ENCODE measurements around the gene LRP11.
"Not testable (repeated sequence)": the region's sequence is repeated elsewhere in the genome, so short reads cannot be mapped to it uniquely, and the experiment has no call there.

Gene LRP11

GRCh38 chr6:149846321-149846720 is 17.8 kb downstream of the LRP11 start:
- no peak for ATAC-seq

DNA sequence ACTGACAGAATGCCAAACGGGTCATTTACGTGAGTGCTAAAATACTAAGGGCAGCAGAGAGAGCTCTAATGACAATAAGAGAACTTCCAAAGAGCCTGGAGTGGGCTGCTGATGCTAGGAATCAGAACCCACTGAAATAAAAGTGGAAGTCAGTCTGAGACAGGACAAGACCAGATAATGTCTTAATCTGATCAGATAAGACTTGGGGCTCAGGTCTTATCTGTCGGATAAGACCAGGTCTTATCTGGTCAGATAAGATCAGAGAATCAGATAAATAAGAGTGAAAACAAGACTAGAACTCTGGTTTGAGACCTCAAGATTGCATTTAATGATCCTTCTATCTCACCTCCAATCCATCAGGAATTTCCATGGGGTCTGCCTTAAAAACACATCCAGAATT is 18.6 kb downstream of the LRP11 start:
- ATAC-seq: no peak

GRCh38 chr6:149844480-149844879 is 19.7 kb downstream of the LRP11 start:
- no peak for ATAC-seq

DNA sequence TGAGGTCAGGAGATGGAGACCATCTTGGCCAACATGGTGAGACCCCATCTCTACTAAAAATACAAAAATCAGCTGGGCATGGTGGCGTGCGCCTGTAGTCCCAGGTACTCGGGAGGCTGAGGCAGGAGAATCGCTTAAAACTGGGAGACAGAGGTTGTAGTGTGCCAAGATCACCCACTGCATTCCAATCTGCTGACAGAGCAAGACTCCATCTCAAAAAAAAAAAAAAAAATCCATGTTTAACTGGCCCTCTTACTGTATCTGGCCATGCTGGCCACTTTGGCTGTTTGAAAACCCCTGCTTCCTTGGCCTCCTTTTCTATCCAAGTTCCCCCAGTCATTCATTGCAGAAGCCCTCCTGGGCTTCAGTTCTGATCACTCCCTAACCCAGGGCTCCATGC is 20.1 kb downstream of the LRP11 start:
- not testable (repeated sequence) for ATAC-seq

- no peak for ATAC-seq
These were observed 21.0 kb downstream of the LRP11 start for GRCh38 chr6:149843051-149843633.

- no peak for ATAC-seq
These were observed 21.8 kb downstream of the LRP11 start for GRCh38 chr6:149842331-149842730.

- peak in 1 of 2 donors; percentile 67 for ATAC-seq
These were observed 23.6 kb downstream of the LRP11 start for GRCh38 chr6:149840345-149841075.

- ATAC-seq: peak in 1 of 2 donors; percentile 43
These were observed 29.4 kb downstream of the LRP11 start for GRCh38 chr6:149834513-149835481.

- ATAC-seq: no peak
These were observed 30.5 kb downstream of the LRP11 start for GRCh38 chr6:149833651-149834050.

- no peak for ATAC-seq
These were observed 32.8 kb downstream of the LRP11 start for GRCh38 chr6:149831308-149831820.

- no peak for ATAC-seq
These were observed 33.3 kb downstream of the LRP11 start for GRCh38 chr6:149830731-149831307.

GRCh38 chr6:149825292-149825691 is 38.9 kb downstream of the LRP11 start:
- ATAC-seq: no peak

DNA sequence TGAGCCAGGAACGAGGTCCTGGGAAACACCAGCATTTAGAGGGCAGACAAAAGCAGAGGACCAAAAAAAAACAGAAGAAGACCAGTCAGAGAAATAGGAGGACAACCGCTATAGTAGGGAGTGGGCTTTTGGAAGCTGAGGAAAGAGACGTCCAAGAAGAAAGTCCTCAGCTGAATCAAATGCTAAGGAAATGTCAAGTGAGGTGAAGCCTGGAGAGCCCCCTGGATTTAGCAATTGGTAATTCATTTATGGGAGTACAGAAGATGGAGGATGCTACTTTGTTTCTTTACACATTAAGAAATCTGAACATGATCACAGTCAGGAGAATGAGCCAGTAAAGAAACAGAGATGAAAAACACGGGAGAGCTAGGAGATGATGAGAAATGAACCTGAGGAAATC is 41.1 kb downstream of the LRP11 start:
- no peak for ATAC-seq

DNA sequence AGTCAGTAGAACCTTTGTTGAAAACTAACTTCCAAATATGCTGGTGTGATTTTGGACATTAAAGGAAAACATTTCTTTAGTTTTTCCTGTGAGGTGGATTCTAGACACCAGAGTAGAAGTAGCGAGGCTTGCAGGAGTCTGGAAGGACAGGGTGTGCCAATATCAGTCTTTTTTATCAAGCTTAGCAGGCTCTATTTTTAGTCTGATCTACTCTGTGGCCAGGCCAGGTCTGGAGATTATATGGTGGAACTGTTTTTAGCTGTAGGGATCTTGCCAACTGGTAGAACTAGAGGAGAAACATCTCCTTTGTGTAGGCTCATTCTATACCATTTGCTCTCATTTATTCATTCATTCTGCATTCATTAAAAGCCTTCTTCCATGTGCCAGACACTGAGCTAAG is 42.7 kb downstream of the LRP11 start:
- no peak for ATAC-seq

- ATAC-seq: no peak
These were observed 43.7 kb downstream of the LRP11 start for GRCh38 chr6:149820506-149820905.

- no peak for ATAC-seq
These were observed 48.4 kb downstream of the LRP11 start for GRCh38 chr6:149815788-149816187.

GRCh38 chr6:149813351-149813750 is 50.8 kb downstream of the LRP11 start:
- ATAC-seq: no peak

DNA sequence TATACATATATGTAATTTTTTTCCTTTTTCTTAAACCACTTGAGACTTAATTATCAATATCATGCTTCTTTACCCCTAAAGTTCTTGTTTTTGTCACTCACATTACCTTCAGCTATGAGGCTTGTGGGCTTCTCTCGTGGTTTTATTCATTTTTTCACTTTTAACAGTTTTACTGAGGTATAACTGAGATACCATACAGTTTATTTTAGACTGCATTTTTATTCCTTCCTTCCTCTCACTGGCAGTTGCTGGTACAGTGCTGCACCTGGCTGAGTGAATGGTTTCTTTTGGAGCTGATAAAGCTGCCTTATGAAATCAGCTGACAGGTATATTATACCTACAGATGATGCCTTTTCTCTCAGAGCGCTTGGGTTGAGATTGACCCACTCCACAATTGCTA is 54.4 kb downstream of the LRP11 start:
- no peak for ATAC-seq

DNA sequence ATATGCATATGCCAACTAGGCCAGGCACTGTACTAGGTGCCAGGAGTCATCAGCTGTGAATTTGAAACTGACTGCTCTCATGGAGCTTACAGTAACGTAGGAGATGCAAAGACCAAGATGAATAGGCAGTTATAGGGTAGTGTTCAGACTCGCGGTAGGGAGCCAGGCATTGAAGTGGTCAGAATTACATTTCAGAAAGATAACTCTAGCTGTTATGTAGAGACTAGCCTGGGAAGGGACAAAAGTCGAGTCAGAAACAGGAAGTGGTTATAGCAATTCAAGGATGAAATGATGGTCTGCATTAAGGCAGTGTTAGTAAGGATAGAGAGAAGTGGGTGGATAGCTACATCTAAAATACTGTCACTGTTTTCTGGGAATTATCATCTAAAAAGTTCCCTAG is 58.0 kb downstream of the LRP11 start:
- ATAC-seq: no peak

DNA sequence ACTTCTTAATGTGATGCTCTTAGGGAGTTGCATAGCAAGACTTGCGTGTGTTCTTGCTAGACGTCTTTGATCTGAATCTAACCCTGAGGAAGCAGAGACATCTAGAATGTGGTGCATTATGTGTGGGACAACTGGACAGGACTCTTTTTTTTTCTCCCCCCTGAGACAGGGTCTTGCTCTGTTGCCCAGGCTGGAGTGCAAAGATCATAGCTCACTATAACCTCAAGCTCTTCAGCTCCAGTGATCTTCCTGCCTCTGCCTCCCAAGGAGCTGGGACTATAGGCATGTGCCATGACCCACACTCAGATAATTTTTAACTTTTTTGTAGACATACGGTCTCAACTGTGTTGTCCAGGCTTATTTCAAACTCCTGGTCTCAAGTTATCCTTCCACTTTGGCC is 80.6 kb downstream of the LRP11 start:
- ATAC-seq: no peak

DNA sequence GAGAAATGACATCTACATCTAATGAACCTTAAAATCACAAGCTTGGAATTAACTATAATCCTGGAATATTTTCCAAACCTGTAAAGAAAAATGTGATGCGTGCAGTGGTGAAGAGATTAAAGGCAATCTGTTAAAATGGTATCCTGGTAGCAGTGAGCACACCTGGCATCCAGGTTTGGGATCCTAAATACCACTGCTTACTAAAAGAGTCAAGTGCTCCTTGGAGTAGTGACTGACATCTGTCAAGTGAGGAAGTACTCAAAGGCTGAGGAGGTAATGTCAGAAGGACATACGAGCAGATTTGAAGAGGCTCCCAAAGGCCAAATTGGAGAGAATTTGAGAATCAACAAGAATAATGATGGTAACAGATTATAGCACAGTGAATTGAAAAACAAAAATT is 81.8 kb downstream of the LRP11 start:
- ATAC-seq: no peak

- ATAC-seq: no peak
These were observed 82.4 kb downstream of the LRP11 start for GRCh38 chr6:149781715-149782114.

DNA sequence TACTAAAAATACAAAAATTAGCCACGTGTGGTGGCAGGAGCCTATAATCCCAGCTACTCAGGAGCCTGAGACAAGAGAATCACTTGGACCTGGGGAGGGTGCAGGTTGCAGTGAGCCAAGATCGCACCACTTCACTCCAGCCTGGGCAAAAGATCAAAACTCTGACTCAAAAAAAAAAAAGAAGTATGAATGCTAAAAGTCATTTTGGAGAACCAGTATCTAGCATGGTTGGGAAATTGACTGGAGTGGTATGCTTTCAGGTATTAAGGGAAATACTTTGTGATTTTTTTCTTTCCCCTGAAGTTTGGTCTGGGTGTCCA is 84.6 kb downstream of the LRP11 start:
- ATAC-seq: no peak

Data from activated CD4-positive, CD25-positive, alpha-beta regulatory T cell treated with anti-CD3 and anti-CD28 coated beads, Interleukin-2, amount 50 U/mL, for 24 hours (primary cell).